Calu3 (cell line): ENCODE results near the gene STXBP1. TPM values are rescaled to one million over a fixed set of nuclear protein-coding genes. Genes with fewer than 3 reads are reported as not detected.
"Not testable (repeated sequence)": the region's sequence is repeated elsewhere in the genome, so short reads cannot be mapped to it uniquely, and the experiment has no call there.

Experiments used
- BruUV-seq: library from RNA; stranded (reverse); fragments of 400-500 nt; replicated peaks from 2 replicates; lab custom pipeline; 2021; lab: Mats Ljungman, UMichigan
- CTCF ChIA-PET: fragments of 300-600 bp; sonication (Branson Sonifier 250); formaldehyde crosslinking; loops from one replicate; lab custom pipeline; 2022; ENCODE audit warnings: antibody characterized with exemption; lab: Charles Lee
- DNase-seq: peaks from one replicate; pipeline ENCODE4 v3.0.0; 2022
- H3K27ac Mint-ChIP-seq: one replicate; pipeline ENCODE4 v1.8.0; 2022; ENCODE audit warnings: mixed read lengths; ENCODE audit not compliant: unreplicated experiment
- H3K27me3 Mint-ChIP-seq: one replicate; pipeline ENCODE4 v1.8.0; 2022; ENCODE audit warnings: mixed read lengths; ENCODE audit not compliant: unreplicated experiment
- H3K36me3 Mint-ChIP-seq: one replicate; pipeline ENCODE4 v1.8.0; 2022; ENCODE audit warnings: mild to moderate bottlenecking, moderate library complexity, mixed read lengths; ENCODE audit not compliant: insufficient read depth, unreplicated experiment
- H3K4me1 Mint-ChIP-seq: one replicate; pipeline ENCODE4 v1.8.0; 2022; ENCODE audit warnings: mild to moderate bottlenecking, low read depth, mixed read lengths; ENCODE audit not compliant: unreplicated experiment
- H3K4me3 Mint-ChIP-seq: one replicate; pipeline ENCODE4 v1.8.0; 2022; ENCODE audit warnings: mild to moderate bottlenecking, low read depth, moderate library complexity, mixed read lengths; ENCODE audit not compliant: unreplicated experiment
- H3K9me3 Mint-ChIP-seq: one replicate; pipeline ENCODE4 v1.8.0; 2022; ENCODE audit warnings: low read depth, mixed read lengths; ENCODE audit not compliant: unreplicated experiment
- intact Hi-C: fragments of 100-400 bp; cut with micrococcal nuclease; formaldehyde crosslinking; loops from one replicate; pipeline ENCODE4 v1.10.0; 2022; ENCODE audit not compliant: unreplicated experiment
- total RNA-seq: library from RNA; stranded (reverse); gene quantifications from 2 replicates; pipeline ENCODE4 v1.2.3, GENCODE V29; 2022
- TF ChIP-seq, protein P1 (sequence below): fragments of 200-600 bp; IDR thresholded peaks from one replicate; pipeline ENCODE4 v1.8.0; 2022; ENCODE audit warnings: antibody characterized with exemption; ENCODE audit not compliant: unreplicated experiment

Gene STXBP1
- total RNA-seq, 1 experiment from 2014 or later, result 5.9 TPM

GRCh38 chr9:127571971-127572370 lies 40.1 kb upstream of the STXBP1 start:
- Mint-ChIP-seq H3K4me3 (no peak overlapping the region), H3K36me3 (peaks cover 41% of the 10 kb centered on the region), H3K9me3 (no peaks in the 10 kb centered on the region), H3K27ac (peak overlapping the region; percentile 72), H3K4me1 (peaks cover 36% of the 10 kb centered on the region), H3K27me3 (no peaks in the 10 kb centered on the region)
- DNase-seq, result no peak
- CTCF ChIA-PET, result no interaction called here
- BruUV-seq, result no TSS peak
- TF ChIP-seq, protein P1, sequence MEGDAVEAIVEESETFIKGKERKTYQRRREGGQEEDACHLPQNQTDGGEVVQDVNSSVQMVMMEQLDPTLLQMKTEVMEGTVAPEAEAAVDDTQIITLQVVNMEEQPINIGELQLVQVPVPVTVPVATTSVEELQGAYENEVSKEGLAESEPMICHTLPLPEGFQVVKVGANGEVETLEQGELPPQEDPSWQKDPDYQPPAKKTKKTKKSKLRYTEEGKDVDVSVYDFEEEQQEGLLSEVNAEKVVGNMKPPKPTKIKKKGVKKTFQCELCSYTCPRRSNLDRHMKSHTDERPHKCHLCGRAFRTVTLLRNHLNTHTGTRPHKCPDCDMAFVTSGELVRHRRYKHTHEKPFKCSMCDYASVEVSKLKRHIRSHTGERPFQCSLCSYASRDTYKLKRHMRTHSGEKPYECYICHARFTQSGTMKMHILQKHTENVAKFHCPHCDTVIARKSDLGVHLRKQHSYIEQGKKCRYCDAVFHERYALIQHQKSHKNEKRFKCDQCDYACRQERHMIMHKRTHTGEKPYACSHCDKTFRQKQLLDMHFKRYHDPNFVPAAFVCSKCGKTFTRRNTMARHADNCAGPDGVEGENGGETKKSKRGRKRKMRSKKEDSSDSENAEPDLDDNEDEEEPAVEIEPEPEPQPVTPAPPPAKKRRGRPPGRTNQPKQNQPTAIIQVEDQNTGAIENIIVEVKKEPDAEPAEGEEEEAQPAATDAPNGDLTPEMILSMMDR, result no peak
- intact Hi-C loops, result no loop called here

- TF ChIP-seq, protein P1, result no peak
- BruUV-seq, result no TSS peak
- CTCF ChIA-PET, result interaction anchor here (0.6 to 0.9 kb wide), 2 partner anchors 12 to 657 kb away, joined by 3 read pairs; no protein-coding TSS in a partner anchor
- Mint-ChIP-seq H3K27me3 (no peaks in the 10 kb centered on the region), H3K4me3 (no peak overlapping the region), H3K27ac (peak overlapping the region; percentile 92), H3K4me1 (peaks cover 36% of the 10 kb centered on the region), H3K36me3 (peaks cover 29% of the 10 kb centered on the region), H3K9me3 (no peaks in the 10 kb centered on the region)
- intact Hi-C loops, result no loop called here
- no peak for DNase-seq
These were observed 38.9 kb upstream of the STXBP1 start for GRCh38 chr9:127572961-127573721.

- Mint-ChIP-seq H3K4me1 (peaks cover 44% of the 10 kb centered on the region), H3K27ac (peak overlapping the region; percentile 92), H3K4me3 (peak overlapping the region; percentile 42), H3K27me3 (no peaks in the 10 kb centered on the region), H3K36me3 (peaks cover 29% of the 10 kb centered on the region), H3K9me3 (no peaks in the 10 kb centered on the region)
- DNase-seq, result peak; percentile 79
- CTCF ChIA-PET, result interaction anchor here (1.1 to 1.2 kb wide), 2 partner anchors 10 to 12 kb away, joined by 4 read pairs; no protein-coding TSS in a partner anchor
- TF ChIP-seq, protein P1, result no peak
- intact Hi-C loops, result no loop called here
- BruUV-seq, result no TSS peak
These were observed 37.7 kb upstream of the STXBP1 start for GRCh38 chr9:127574072-127574993.

- intact Hi-C loops, result no loop called here
- no peak overlapping the region for H3K4me3 Mint-ChIP-seq
- BruUV-seq, result no TSS peak
- H3K4me1 Mint-ChIP-seq, result peaks cover 34% of the 10 kb centered on the region
- H3K27ac Mint-ChIP-seq, result peak overlapping the region; percentile 81
- H3K36me3 Mint-ChIP-seq, result peaks cover 21% of the 10 kb centered on the region
- no peaks in the 10 kb centered on the region for H3K9me3 Mint-ChIP-seq
- TF ChIP-seq, protein P1, result no peak
- H3K27me3 Mint-ChIP-seq, result no peaks in the 10 kb centered on the region
- no peak for DNase-seq
- CTCF ChIA-PET, result no interaction called here
These were observed 36.0 kb upstream of the STXBP1 start for GRCh38 chr9:127575875-127576778.

DNA sequence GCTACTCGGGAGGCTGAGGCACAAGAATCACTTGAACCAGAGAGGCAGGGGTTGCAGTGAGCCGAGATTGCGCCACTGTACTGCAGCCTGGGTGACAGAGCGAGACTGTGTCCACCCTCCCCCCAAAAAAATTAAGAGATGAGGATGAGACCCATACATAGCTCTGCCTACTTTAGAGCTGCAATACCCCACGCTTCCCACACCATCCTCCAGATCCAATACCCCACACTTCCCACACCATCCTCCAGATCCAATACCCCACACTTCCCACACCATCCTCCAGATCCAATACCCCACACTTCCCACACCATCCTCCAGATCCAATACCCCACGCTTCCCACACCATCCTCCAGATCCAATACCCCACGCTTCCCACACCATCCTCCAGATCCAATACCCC lies 34.9 kb upstream of the STXBP1 start:
- H3K4me3 Mint-ChIP-seq, H3K27ac Mint-ChIP-seq, CTCF ChIA-PET, DNase-seq, H3K9me3 Mint-ChIP-seq, intact Hi-C loops, H3K27me3 Mint-ChIP-seq, BruUV-seq: not testable (repeated sequence)
- Mint-ChIP-seq H3K4me1 (peaks cover 34% of the 10 kb centered on the region), H3K36me3 (peaks cover 21% of the 10 kb centered on the region)
